GM21786 (cell line): ENCODE data around the gene CCDC186.

Experiments used
- ATAC-seq: cut with Tn5 transposase; IDR thresholded peaks from one replicate; pipeline ENCODE4 v1.9.1; 2021; ENCODE audit not compliant: unreplicated experiment

Gene CCDC186

GRCh38 chr10:114115661-114116445, 58.1 kb downstream of the CCDC186 start:
- no peak for ATAC-seq

- ATAC-seq = no peak
These were observed 63.6 kb downstream of the CCDC186 start for GRCh38 chr10:114110174-114110972.

GRCh38 chr10:114103284-114103683, 70.7 kb downstream of the CCDC186 start:
- ATAC-seq = peak; percentile 45

- no peak for ATAC-seq
These were observed 71.7 kb downstream of the CCDC186 start for GRCh38 chr10:114102256-114102655.

GRCh38 chr10:114100848-114101741, 72.9 kb downstream of the CCDC186 start:
- ATAC-seq = no peak

- ATAC-seq = no peak
These were observed 77.1 kb downstream of the CCDC186 start for GRCh38 chr10:114096864-114097263.

- peak; percentile 53 for ATAC-seq
These were observed 78.3 kb downstream of the CCDC186 start for GRCh38 chr10:114095559-114096337.

GRCh38 chr10:114094795-114095194, 79.2 kb downstream of the CCDC186 start:
- ATAC-seq = peak; percentile 45

GRCh38 chr10:114087655-114088054, 86.3 kb downstream of the CCDC186 start:
- no peak for ATAC-seq

GRCh38 chr10:114087255-114087654, 86.7 kb downstream of the CCDC186 start:
- ATAC-seq = no peak

- ATAC-seq = no peak
These were observed 89.8 kb downstream of the CCDC186 start for GRCh38 chr10:114084215-114084614.

- ATAC-seq = no peak
These were observed 91.0 kb downstream of the CCDC186 start for GRCh38 chr10:114083040-114083439.

- no peak for ATAC-seq
These were observed 92.0 kb downstream of the CCDC186 start for GRCh38 chr10:114081911-114082583.

- no peak for ATAC-seq
These were observed 94.6 kb downstream of the CCDC186 start for GRCh38 chr10:114079421-114079820.

- no peak for ATAC-seq
These were observed 95.7 kb downstream of the CCDC186 start for GRCh38 chr10:114078346-114078745.

GRCh38 chr10:114077815-114078219, 96.2 kb downstream of the CCDC186 start:
- no peak for ATAC-seq

GRCh38 chr10:114077347-114077746, 96.7 kb downstream of the CCDC186 start:
- no peak for ATAC-seq

- ATAC-seq = no peak
These were observed 98.9 kb downstream of the CCDC186 start for GRCh38 chr10:114075093-114075492.

- ATAC-seq = peak; percentile 44
These were observed 100.4 kb downstream of the CCDC186 start for GRCh38 chr10:114073395-114074186.
